K562 (cell line): ENCODE measurements around the gene VIPR2.

Experiments
- CHD2 ChIP-seq: IDR thresholded peaks from 2 replicates; pipeline ENCODE4 v1.6.1; 2011; ENCODE audit warnings: low read depth, low read length
- CREB1 ChIP-seq, 2 experiments: sonication (generic) in 1 of 2; formaldehyde crosslinking in 1 of 2; IDR thresholded peaks; 2 replicates each; pipeline versions ENCODE4 v1.6.1 to v1.8.0; 2012 to 2022; ENCODE audit warnings: inconsistent platforms in 1 of 2, mild to moderate bottlenecking in 1 of 2, missing genetic modification reagents in 1 of 2, moderate library complexity in 1 of 2
- E2F5 ChIP-seq: sonication (generic); formaldehyde crosslinking; IDR thresholded peaks from 2 replicates; pipeline ENCODE4 v1.8.0; 2022; ENCODE audit warnings: mild to moderate bottlenecking, missing genetic modification reagents
- ETV1 ChIP-seq: fragments of 450-650 bp; conservative IDR thresholded peaks from 2 replicates; pipeline ENCODE4 v1.6.1; 2016; ENCODE audit warnings: missing genetic modification characterization, control low read depth, low read depth, missing compliant biosample characterization
- FOSL1 ChIP-seq: fragments of 200-800 bp; sonication (Bioruptor generic); conservative IDR thresholded peaks from 2 replicates; pipeline ENCODE4 v1.6.1; 2016; ENCODE audit warnings: missing genetic modification characterization, missing compliant biosample characterization
- HDAC6 ChIP-seq: IDR thresholded peaks from 2 replicates; pipeline ENCODE4 v1.6.1; 2012; ENCODE audit warnings: low read depth, mild to moderate bottlenecking, control low read depth, inconsistent platforms, low read length, moderate library complexity
- MYNN ChIP-seq, 2 experiments: sonication (generic); formaldehyde crosslinking in 1 of 2; IDR thresholded peaks; 2 replicates each; pipeline versions ENCODE4 v1.5.0 to v1.6.1; 2016 to 2020; ENCODE audit warnings: antibody characterized with exemption in 1 of 2, missing genetic modification reagents in 1 of 2
- PHF21A ChIP-seq: fragments of 450-650 bp; IDR thresholded peaks from 2 replicates; pipeline ENCODE4 v1.6.1; 2017; ENCODE audit warnings: low read depth, borderline replicate concordance
- USF1 ChIP-seq: sonication (generic); formaldehyde crosslinking; IDR thresholded peaks from 2 replicates; pipeline ENCODE4 v1.9.0; 2022; ENCODE audit warnings: mild to moderate bottlenecking, missing genetic modification reagents

- no peak for TF ChIP-seq CREB1 (IDR thresholded peaks at IDR 0.05)
- no peak for TF ChIP-seq CREB1 (CRISPR knock-in tag; IDR thresholded peaks at IDR 0.05)
- no peak for TF ChIP-seq FOSL1 (tag)
- no peak for TF ChIP-seq HDAC6
- no peak for TF ChIP-seq E2F5 (CRISPR knock-in tag)
- no peak for TF ChIP-seq ETV1 (tag)
- TF ChIP-seq MYNN (IDR thresholded peaks at IDR 0.05), result no peak
- TF ChIP-seq MYNN (CRISPR knock-in tag; IDR thresholded peaks at IDR 0.05), result no peak
- no peak for TF ChIP-seq PHF21A
- TF ChIP-seq USF1 (CRISPR knock-in tag), result no peak
- no peak for TF ChIP-seq CHD2
Measured at GRCh38 chr7:158987691-158988090, 157.0 kb downstream of the VIPR2 start.
